Stimulated activated CD4-positive, alpha-beta T cell treated with anti-CD3 and anti-CD28 coated beads, Interleukin-12 subunit alpha, Interleukin-12 subunit beta, amount 100 ng/mL, for 4 hours (primary cell): ENCODE measurements around the gene LARP1B.
"Not testable (repeated sequence)": the region's sequence is repeated elsewhere in the genome, so short reads cannot be mapped to it uniquely, and the experiment has no call there.

Source experiments
- DNase-seq: peaks from one replicate; pipeline ENCODE4 v3.0.0-alpha.2; 2020

LARP1B gene

GRCh38 chr4:128141866-128142265, 80.8 kb downstream of the LARP1B start:
- no peak for DNase-seq

- DNase-seq = no peak
Measured at GRCh38 chr4:128145727-128146126, 84.6 kb downstream of the LARP1B start.

GRCh38 chr4:128153800-128154199, 92.7 kb downstream of the LARP1B start:
- no peak for DNase-seq

GRCh38 chr4:128155231-128155855, 94.2 kb downstream of the LARP1B start:
- DNase-seq = no peak

GRCh38 chr4:128155874-128156456, 94.9 kb downstream of the LARP1B start:
- DNase-seq = no peak

- DNase-seq = not testable (repeated sequence)
Measured at GRCh38 chr4:128156472-128156871, 95.4 kb downstream of the LARP1B start.

GRCh38 chr4:128158894-128159293, 97.8 kb downstream of the LARP1B start:
- DNase-seq = no peak

- no peak for DNase-seq
Measured at GRCh38 chr4:128159967-128160366, 98.9 kb downstream of the LARP1B start.

- DNase-seq = no peak
Measured at GRCh38 chr4:128161138-128161537, 100.0 kb downstream of the LARP1B start.

- DNase-seq = no peak
Measured at GRCh38 chr4:128162434-128162833, 101.3 kb downstream of the LARP1B start.

GRCh38 chr4:128163177-128164117, 102.3 kb downstream of the LARP1B start:
- DNase-seq = no peak

GRCh38 chr4:128166982-128167381, 105.9 kb downstream of the LARP1B start:
- DNase-seq = no peak

- DNase-seq = no peak
Measured at GRCh38 chr4:128168701-128169100, 107.6 kb downstream of the LARP1B start.

- no peak for DNase-seq
Measured at GRCh38 chr4:128169245-128169644, 108.1 kb downstream of the LARP1B start.

- no peak for DNase-seq
Measured at GRCh38 chr4:128176643-128177042, 115.5 kb downstream of the LARP1B start.

- no peak for DNase-seq
Measured at GRCh38 chr4:128177498-128177897, 116.4 kb downstream of the LARP1B start.

- no peak for DNase-seq
Measured at GRCh38 chr4:128186623-128187022, 125.5 kb downstream of the LARP1B start.

GRCh38 chr4:128191115-128191781, 130.1 kb downstream of the LARP1B start:
- DNase-seq = peak; percentile 49

GRCh38 chr4:128220286-128221235, 159.4 kb downstream of the LARP1B start:
- DNase-seq = no peak

GRCh38 chr4:128221586-128221985, 160.5 kb downstream of the LARP1B start:
- DNase-seq = no peak

- DNase-seq = no peak
Measured at GRCh38 chr4:128225148-128225547, 164.0 kb downstream of the LARP1B start.

GRCh38 chr4:128227991-128228571, 167.0 kb downstream of the LARP1B start:
- DNase-seq = no peak
